ENCODE measurements around the gene CCR8. TPM values are rescaled to one million over a fixed set of nuclear protein-coding genes. Genes with fewer than 3 reads are reported as not detected.

The CCR8 gene
- total RNA-seq, 2 donors from 2014 or later, result not detected

GRCh38 chr3:39294446-39295183 is 34.9 kb upstream of the CCR8 start:
- DNase-seq (ENCODE audit: low spot score), result no peak
- WGBS, result 66% methylated on average over 10 of the region's 10 CpGs
- Histone ChIP-seq H3K9me3 (no peaks in the 10 kb centered on the region), H3K27me3 (replicated peaks; ENCODE audit: insufficient read depth) (no peaks in the 10 kb centered on the region), H3K36me3 (no peaks in the 10 kb centered on the region), H3K4me1 (replicated peaks) (no peaks in the 10 kb centered on the region), H3K4me3 (no peak overlapping the region), H3K27ac (no peak overlapping the region)
- TF ChIP-seq CTCF (IDR thresholded peaks at IDR 0.05) (no peak), POLR2AphosphoS5 (IDR thresholded peaks at IDR 0.05) (no peak), POLR2A (IDR thresholded peaks at IDR 0.05) (no peak)
- intact Hi-C loops (cut with DNase I), result no loop called here

GRCh38 chr3:39295184-39295775 is 34.2 kb upstream of the CCR8 start:
- no peaks in the 10 kb centered on the region for H3K9me3 ChIP-seq
- H3K27me3 ChIP-seq (replicated peaks; ENCODE audit: insufficient read depth), result no peaks in the 10 kb centered on the region
- no peaks in the 10 kb centered on the region for H3K36me3 ChIP-seq
- TF ChIP-seq POLR2AphosphoS5 (IDR thresholded peaks at IDR 0.05) (no peak), CTCF (IDR thresholded peaks at IDR 0.05) (no peak), POLR2A (IDR thresholded peaks at IDR 0.05) (no peak)
- no peak overlapping the region for H3K4me3 ChIP-seq
- WGBS, result 91% methylated on average over 5 of the region's 5 CpGs
- no peaks in the 10 kb centered on the region for H3K4me1 ChIP-seq (replicated peaks)
- no peak for DNase-seq (ENCODE audit: low spot score)
- intact Hi-C loops (cut with DNase I), result no loop called here
- H3K27ac ChIP-seq, result no peak overlapping the region

GRCh38 chr3:39296197-39297077 is 33.1 kb upstream of the CCR8 start:
- DNase-seq (ENCODE audit: low spot score), result no peak
- 92% methylated on average over 4 of the region's 4 CpGs for WGBS
- Histone ChIP-seq H3K27me3 (replicated peaks; ENCODE audit: insufficient read depth) (no peaks in the 10 kb centered on the region), H3K9me3 (no peaks in the 10 kb centered on the region), H3K36me3 (no peaks in the 10 kb centered on the region), H3K27ac (no peak overlapping the region), H3K4me3 (no peak overlapping the region), H3K4me1 (replicated peaks) (no peaks in the 10 kb centered on the region)
- TF ChIP-seq CTCF (IDR thresholded peaks at IDR 0.05), result no peak
- TF ChIP-seq POLR2AphosphoS5 (IDR thresholded peaks at IDR 0.05), result no peak
- TF ChIP-seq POLR2A (IDR thresholded peaks at IDR 0.05), result no peak
- intact Hi-C loops (cut with DNase I), result no loop called here

GRCh38 chr3:39299279-39299678 is 30.2 kb upstream of the CCR8 start:
- Histone ChIP-seq H3K36me3 (no peaks in the 10 kb centered on the region), H3K27me3 (replicated peaks; ENCODE audit: insufficient read depth) (no peaks in the 10 kb centered on the region), H3K4me1 (replicated peaks) (no peaks in the 10 kb centered on the region), H3K4me3 (no peak overlapping the region), H3K27ac (no peak overlapping the region), H3K9me3 (no peaks in the 10 kb centered on the region)
- intact Hi-C loops (cut with DNase I), result no loop called here
- no peak for TF ChIP-seq POLR2A (IDR thresholded peaks at IDR 0.05)
- no peak for TF ChIP-seq POLR2AphosphoS5 (IDR thresholded peaks at IDR 0.05)
- no peak for TF ChIP-seq CTCF (IDR thresholded peaks at IDR 0.05)
- no peak for DNase-seq (ENCODE audit: low spot score)
